GM12878 (cell line): Measurements from ENCODE around the gene OR5K3. TPM values are rescaled to one million over a fixed set of nuclear protein-coding genes. Genes with fewer than 3 reads are reported as not detected.

Experiments
- ATAC-seq: fragments of 200-7000 bp; cut with Tn5 transposase; 3 replicates; pipeline ENCODE4 v1.9.1; 2020; ENCODE audit warnings: mild to moderate bottlenecking, moderate library complexity
- BruUV-seq: library from RNA; stranded (reverse); fragments of 400-500 nt; replicated peaks from 2 replicates; lab custom pipeline; 2021; lab: Mats Ljungman, UMichigan
- CTCF ChIA-PET: fragments of 300-600 bp; sonication (Branson Sonifier 250); formaldehyde crosslinking; extraction: SDS; loops from one replicate; lab custom pipeline; 2021; ENCODE audit warnings: inconsistent platforms; lab: Yijun Ruan, JAX
- POLR2A ChIA-PET: fragments of 350-600 bp; formaldehyde crosslinking; extraction: SDS; loops from one replicate; lab custom pipeline; 2021; ENCODE audit warnings: inconsistent platforms; lab: Charles Lee
- RAD21 ChIA-PET: fragments of 300-600 bp; sonication (Branson Sonifier 250); formaldehyde crosslinking; loops from one replicate; lab custom pipeline; 2023; ENCODE audit warnings: antibody characterized with exemption; ENCODE audit not compliant: unreplicated experiment; lab: Charles Lee
- SMC1A ChIA-PET: fragments of 300-600 bp; sonication (Branson Sonifier 250); formaldehyde crosslinking; loops from one replicate; lab custom pipeline; 2023; ENCODE audit not compliant: unreplicated experiment, uncharacterized antibody; lab: Charles Lee
- DNase-seq: peaks from one replicate; pipeline ENCODE4 v3.0.0-alpha.2; 2011; ENCODE audit warnings: low read depth, low spot score
- FAIRE-seq: peaks from 3 replicates; lab custom pipeline; 2011; peaks lifted over from hg19 to GRCh38; lab: Jason Lieb, UNC
- H2AFZ ChIP-seq: 2 replicates; pipeline ENCODE4 v1.6.0; 2011; ENCODE audit warnings: low read depth, low read length, control low read depth; ENCODE audit not compliant: control insufficient read depth
- H3K27ac ChIP-seq: 2 replicates; pipeline ENCODE4 v1.5.1; 2011; ENCODE audit warnings: control low read depth; ENCODE audit not compliant: control insufficient read depth, insufficient read depth
- H3K27me3 ChIP-seq, 2 experiments: replicated peaks in 1 of 2; 2 replicates each; pipeline versions ENCODE4 v1.6.0 to v1.6.1; 2011; ENCODE audit warnings: low read length in 1 of 2; ENCODE audit not compliant: control insufficient read depth in 2 of 2, insufficient read depth in 2 of 2
- H3K36me3 ChIP-seq, 2 experiments: 2 replicates each; pipeline ENCODE4 v1.5.1; 2011; ENCODE audit warnings: low read length in 1 of 2; ENCODE audit not compliant: control insufficient read depth in 2 of 2, insufficient read depth in 2 of 2
- H3K4me1 ChIP-seq: 2 replicates; pipeline ENCODE4 v1.6.1; 2011; ENCODE audit warnings: mild to moderate bottlenecking, low read length, moderate library complexity, mixed read lengths; ENCODE audit not compliant: control insufficient read depth, insufficient read depth
- H3K4me2 ChIP-seq: 2 replicates; pipeline ENCODE4 v1.6.0; 2011; ENCODE audit warnings: control low read depth; ENCODE audit not compliant: control insufficient read depth, insufficient read depth
- H3K4me3 ChIP-seq: fragments of 200-600 bp; sonication (generic); 2 replicates; pipeline ENCODE4 v1.5.1; 2016
- H3K79me2 ChIP-seq: 2 replicates; pipeline ENCODE4 v1.6.0; 2011; ENCODE audit warnings: low read length; ENCODE audit not compliant: control insufficient read depth, insufficient read depth
- H3K9ac ChIP-seq: 2 replicates; pipeline ENCODE4 v1.8.0; 2011; ENCODE audit warnings: low read length, control low read depth, mixed read lengths; ENCODE audit not compliant: control insufficient read depth, insufficient read depth
- H3K9me3 ChIP-seq: replicated peaks from 3 replicates; pipeline ENCODE4 v1.5.1; 2011; ENCODE audit warnings: mild to moderate bottlenecking, low read length; ENCODE audit not compliant: control insufficient read depth, insufficient read depth
- H4K20me1 ChIP-seq: 2 replicates; pipeline ENCODE4 v1.6.0; 2011; ENCODE audit not compliant: control insufficient read depth, insufficient read depth
- BCL11A ChIP-seq: IDR thresholded peaks from 2 replicates; pipeline ENCODE4 v1.6.1; 2011; ENCODE audit warnings: low read depth, low read length
- CBX3 ChIP-seq: fragments of 200-600 bp; sonication (generic); IDR thresholded peaks from 2 replicates; pipeline ENCODE4 v1.6.1; 2016; ENCODE audit warnings: low read depth, borderline replicate concordance
- ETV6 ChIP-seq, 2 experiments: fragments of 450-650 bp in 1 of 2; IDR thresholded peaks in 1 of 2; conservative IDR thresholded peaks in 1 of 2; 2 replicates each; pipeline ENCODE4 v1.6.1; 2014; ENCODE audit warnings: antibody characterized with exemption in 1 of 2, borderline replicate concordance in 1 of 2, low read depth in 1 of 2, mild to moderate bottlenecking in 1 of 2, moderate library complexity in 1 of 2
- IKZF2 ChIP-seq, 2 experiments: fragments of 450-650 bp; IDR thresholded peaks; 2 replicates each; pipeline ENCODE4 v1.6.1; 2017; ENCODE audit warnings: mild to moderate bottlenecking in 2 of 2, moderate library complexity in 2 of 2
- JUND ChIP-seq: IDR thresholded peaks from 2 replicates; pipeline ENCODE4 v1.6.1; 2012; ENCODE audit warnings: low read depth, mild to moderate bottlenecking, low read length, improper control_type of control experiment, moderate library complexity
- MXI1 ChIP-seq: fragments of 150-350 bp; IDR thresholded peaks from 2 replicates; pipeline ENCODE4 v1.6.1; 2011; ENCODE audit warnings: low read depth, mild to moderate bottlenecking, inconsistent platforms, low read length, improper control_type of control experiment
- SMARCA5 ChIP-seq: fragments of 450-650 bp; IDR thresholded peaks from 2 replicates; pipeline ENCODE4 v1.6.1; 2017; ENCODE audit warnings: mild to moderate bottlenecking
- SREBF2 ChIP-seq: IDR thresholded peaks from 2 replicates; pipeline ENCODE4 v1.6.1; 2012; ENCODE audit warnings: mild to moderate bottlenecking, low read length
- TAF1 ChIP-seq: IDR thresholded peaks from 2 replicates; pipeline ENCODE4 v1.6.1; 2011; ENCODE audit warnings: mild to moderate bottlenecking, low read depth, low read length, borderline replicate concordance
- in situ Hi-C: fragments of 300-500 bp; cut with MboI; formaldehyde crosslinking; loops from 9 replicates; pipeline ENCODE4 v1.14.3; 2018; ENCODE audit warnings: mixed read lengths
- intact Hi-C: fragments of 100-400 bp; cut with micrococcal nuclease; formaldehyde crosslinking; loops from one replicate; pipeline ENCODE4 v1.14.2; 2022; ENCODE audit not compliant: unreplicated experiment
- polyA plus RNA-seq, 11 experiments: library from polyadenylated mRNA; depleted of rRNA in 4 of 11; unstranded in 6 of 11; stranded (reverse) in 5 of 11; fragments of >200 nt; fragmentation: Nextera tagmentation in 4 of 11; fragmentation: Illumina TruSeq in 1 of 11; extraction: Ambion mirVana in 4 of 11; extraction: Trizol in 1 of 11; gene quantifications; 1 replicate in 1 of 11; 2 replicates in 10 of 11; pipeline versions ENCODE4 v1.2.1 to v1.2.3, GENCODE V29; 2011 to 2016; ENCODE audit warnings: inconsistent platforms in 2 of 11, missing spikeins in 2 of 11, low read depth in 1 of 11
- total RNA-seq, 4 experiments: library from RNA; depleted of rRNA in 3 of 4; stranded (reverse); fragments of >200 nt in 3 of 4; fragmentation: Illumina TruSeq in 1 of 4; extraction: Trizol in 1 of 4; gene quantifications; 2 replicates each; pipeline versions ENCODE4 v1.2.1 to v1.2.3, GENCODE V29; 2013 to 2021

OR5K3 gene
- total and polyA plus RNA-seq, 10 of the 15 experiments (the other 5 are each of a cell fraction or from before 2014, with no cell fraction given), result 1.6 TPM; not detected in 9

DNA sequence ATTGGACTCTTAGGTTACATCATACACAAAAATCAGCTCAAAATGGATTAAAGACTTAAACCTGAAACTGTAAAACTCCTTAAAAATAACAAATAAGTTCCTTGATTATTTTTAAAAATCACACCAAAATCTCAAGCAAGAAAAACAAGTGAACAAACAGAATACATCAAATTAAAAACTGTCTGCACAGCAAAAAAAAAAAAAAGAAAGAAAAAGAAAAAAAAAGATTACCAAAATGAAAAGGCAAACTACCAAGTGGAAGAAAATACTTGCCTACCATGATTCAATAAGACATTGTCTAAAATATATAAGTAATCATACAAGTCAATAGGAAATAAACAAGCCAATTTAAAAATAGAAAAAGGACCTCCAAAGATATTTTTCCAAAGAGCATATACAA is 19.3 kb upstream of the OR5K3 start:
- in situ Hi-C loops, result no loop called here

DNA sequence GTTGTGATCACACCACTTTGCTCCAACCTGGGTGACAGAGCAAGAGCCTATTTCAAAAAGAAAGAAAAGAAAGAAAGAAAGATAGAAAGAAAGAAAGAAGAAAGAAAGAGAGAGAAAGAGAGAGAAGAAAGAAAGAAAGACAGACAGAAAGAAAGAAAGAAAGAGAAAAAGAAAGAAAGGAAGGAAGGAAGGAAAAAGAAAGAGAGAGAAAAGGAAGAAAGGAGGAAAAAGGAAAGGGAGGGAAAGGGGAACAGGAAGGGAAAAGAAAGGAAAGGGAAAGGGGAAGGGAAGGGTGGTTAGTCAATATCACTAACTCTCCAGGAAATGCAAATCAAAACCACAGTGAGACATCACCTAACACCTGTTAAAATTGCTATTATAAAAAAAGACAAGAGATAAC is 18.6 kb upstream of the OR5K3 start:
- Histone ChIP-seq H3K79me2 (no peaks in the 10 kb centered on the region), H3K4me2 (no peak overlapping the region), H2AFZ (no peak overlapping the region), H3K9ac (no peak overlapping the region), H3K27me3 (no peaks in the 10 kb centered on the region), H3K4me3 (no peak overlapping the region), H3K27ac (no peak overlapping the region), H3K4me1 (no peaks in the 10 kb centered on the region), H3K9me3 (no peaks in the 10 kb centered on the region), H4K20me1 (no peaks in the 10 kb centered on the region), H3K36me3 (no peaks in the 10 kb centered on the region)
- POLR2A ChIA-PET, result no interaction called here
- ATAC-seq, result no peak
- intact Hi-C loops (no loop called here), in situ Hi-C loops (no loop called here)
- RAD21 ChIA-PET, result no interaction called here
- DNase-seq, result no peak
- CTCF ChIA-PET, result no interaction called here
- SMC1A ChIA-PET, result no interaction called here
- BruUV-seq, result no TSS peak
- FAIRE-seq, result no peak
- TF ChIP-seq MXI1, result no peak
- TF ChIP-seq ETV6 (conservative IDR thresholded peaks at IDR 0.05 in 1 of 2, IDR thresholded peaks at IDR 0.05 in 1 of 2; ENCODE audit: borderline replicate concordance in 1 of 2, low read depth in 1 of 2), result peak in 1 of 2 experiments; percentile 23; a peak in 1 of 4 replicates
- peak in 1 of 2 experiments; percentile 36; a peak in 2 of 4 replicates for TF ChIP-seq IKZF2 (IDR thresholded peaks at IDR 0.05)

More for the DNA sequence above, 19.3 kb upstream of the OR5K3 start:
- Histone ChIP-seq H3K4me2 (no peak overlapping the region), H3K36me3 (no peaks in the 10 kb centered on the region), H3K79me2 (no peaks in the 10 kb centered on the region), H3K4me3 (no peak overlapping the region), H3K27me3 (no peaks in the 10 kb centered on the region), H3K9me3 (no peaks in the 10 kb centered on the region), H3K9ac (no peak overlapping the region), H3K27ac (no peak overlapping the region), H3K4me1 (no peaks in the 10 kb centered on the region), H2AFZ (no peak overlapping the region), H4K20me1 (no peaks in the 10 kb centered on the region)
- no peak for TF ChIP-seq SMARCA5
- TF ChIP-seq JUND, result no peak
- TF ChIP-seq SREBF2, result no peak
- no peak for TF ChIP-seq TAF1
- no peak for TF ChIP-seq CBX3
- TF ChIP-seq BCL11A, result no peak
- SMC1A ChIA-PET, result no interaction called here
- BruUV-seq, result no TSS peak
- CTCF ChIA-PET, result interaction anchor here (1.4 kb wide), 1 partner anchor 27 kb away, joined by 8 read pairs; no protein-coding TSS in a partner anchor
- ATAC-seq (no peak), DNase-seq (no peak), FAIRE-seq (no peak)
- intact Hi-C loops, result no loop called here
- POLR2A ChIA-PET, result interaction anchor here (0.7 kb wide), 1 partner anchor 378 kb away, joined by 4 read pairs; no protein-coding TSS in a partner anchor
- RAD21 ChIA-PET, result no interaction called here
